Adipocyte (in vitro differentiated cells): ENCODE measurements around the gene CNNM2.

Source experiments
- DNase-seq: peaks from one replicate; pipeline ENCODE4 v3.0.0-alpha.2; 2015; ENCODE audit warnings: low read depth
- H3K27me3 ChIP-seq: replicated peaks from 2 replicates; pipeline ENCODE4 v1.7.0; 2013; ENCODE audit warnings: mild to moderate bottlenecking, low read length, moderate library complexity; ENCODE audit not compliant: control insufficient read depth, insufficient read depth
- H3K36me3 ChIP-seq: 2 replicates; pipeline ENCODE4 v1.7.0; 2013; ENCODE audit warnings: low read length, mild to moderate bottlenecking, moderate library complexity; ENCODE audit not compliant: control insufficient read depth, insufficient read depth, severe bottlenecking
- H3K4me1 ChIP-seq: 2 replicates; pipeline ENCODE4 v1.7.0; 2013; ENCODE audit warnings: mild to moderate bottlenecking, low read length, moderate library complexity; ENCODE audit not compliant: control insufficient read depth, insufficient read depth
- H3K4me3 ChIP-seq: 2 replicates; pipeline ENCODE4 v1.7.0; 2013; ENCODE audit warnings: mild to moderate bottlenecking, low read length, moderate library complexity
- H3K9ac ChIP-seq: 2 replicates; pipeline ENCODE4 v1.7.0; 2013; ENCODE audit warnings: mild to moderate bottlenecking, low read length, moderate library complexity
- H3K9me3 ChIP-seq: 2 replicates; pipeline ENCODE4 v1.7.0; 2013; ENCODE audit warnings: mild to moderate bottlenecking, low read length, moderate library complexity; ENCODE audit not compliant: control insufficient read depth

Gene CNNM2

DNA sequence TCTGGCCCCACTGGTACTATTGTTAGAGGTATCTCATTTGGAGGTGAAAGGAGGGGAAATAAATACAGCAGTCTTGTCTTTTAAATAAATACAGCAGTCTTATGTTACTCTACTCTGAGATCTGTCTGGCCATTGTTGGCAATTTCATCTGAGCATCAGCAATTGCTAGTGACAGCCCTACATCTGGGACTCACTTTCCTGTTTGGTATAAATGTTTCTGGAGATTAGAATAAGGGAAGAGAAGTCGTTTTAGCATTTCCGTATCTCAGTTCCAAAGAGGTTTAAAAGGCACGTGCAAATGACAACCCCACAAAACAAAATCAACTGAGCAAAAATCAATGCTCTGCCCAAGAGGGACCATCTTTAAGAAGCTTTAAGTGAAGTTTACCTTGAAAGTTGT, 18.1 kb upstream of the CNNM2 start:
- no peaks in the 10 kb centered on the region for H3K27me3 ChIP-seq
- no peaks in the 10 kb centered on the region for H3K9me3 ChIP-seq
- DNase-seq = no peak
- H3K9ac ChIP-seq = no peak overlapping the region
- no peak overlapping the region for H3K4me3 ChIP-seq
- no peaks in the 10 kb centered on the region for H3K4me1 ChIP-seq
- no peaks in the 10 kb centered on the region for H3K36me3 ChIP-seq

DNA sequence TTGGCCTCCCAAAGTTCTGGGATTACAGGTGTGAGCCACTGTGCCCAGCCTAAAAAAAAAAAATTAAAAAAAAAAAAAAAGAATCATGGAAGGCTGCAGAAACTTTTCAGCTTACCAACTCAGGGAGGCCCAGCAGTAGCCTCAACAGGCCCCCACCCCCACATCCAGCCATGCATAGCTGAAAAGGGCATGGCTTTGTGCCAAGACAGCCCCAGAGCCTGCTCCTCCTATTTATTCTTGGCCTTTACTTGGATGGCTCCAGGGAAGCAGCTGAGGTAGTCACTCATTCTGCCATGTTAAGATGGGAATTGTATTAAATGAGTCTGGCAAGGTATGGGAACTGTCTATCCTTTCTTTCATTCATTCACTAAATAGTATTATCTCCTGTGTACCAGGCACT, 13.7 kb upstream of the CNNM2 start:
- Histone ChIP-seq H3K4me1 (no peaks in the 10 kb centered on the region), H3K9me3 (no peaks in the 10 kb centered on the region), H3K27me3 (no peaks in the 10 kb centered on the region), H3K36me3 (no peaks in the 10 kb centered on the region), H3K4me3 (no peak overlapping the region), H3K9ac (no peak overlapping the region)
- DNase-seq = no peak

- no peaks in the 10 kb centered on the region for H3K36me3 ChIP-seq
- H3K4me1 ChIP-seq = no peaks in the 10 kb centered on the region
- H3K9ac ChIP-seq = no peak overlapping the region
- no peak overlapping the region for H3K4me3 ChIP-seq
- H3K27me3 ChIP-seq = no peaks in the 10 kb centered on the region
- no peak for DNase-seq
- H3K9me3 ChIP-seq = no peaks in the 10 kb centered on the region
Measured at GRCh38 chr10:102906507-102906906, 11.6 kb upstream of the CNNM2 start.

GRCh38 chr10:102914781-102915180, 3.3 kb upstream of the CNNM2 start:
- Histone ChIP-seq H3K4me3 (no peak overlapping the region), H3K9me3 (no peaks in the 10 kb centered on the region), H3K27me3 (peaks cover 10% of the 10 kb centered on the region), H3K9ac (no peak overlapping the region), H3K4me1 (peaks cover 12% of the 10 kb centered on the region), H3K36me3 (no peaks in the 10 kb centered on the region)
- no peak for DNase-seq

- no peak for DNase-seq
- Histone ChIP-seq H3K36me3 (no peaks in the 10 kb centered on the region), H3K27me3 (peaks cover 10% of the 10 kb centered on the region)
Measured at GRCh38 chr10:102916173-102916572, 1.9 kb upstream of the CNNM2 start.

GRCh38 chr10:102917314-102917961, 656 bp upstream of the CNNM2 start:
- DNase-seq = peak; percentile 89
- Histone ChIP-seq H3K27me3 (peaks cover 3% of the 10 kb centered on the region), H3K9me3 (no peaks in the 10 kb centered on the region), H3K9ac (peak overlapping the region; percentile 52), H3K36me3 (no peaks in the 10 kb centered on the region), H3K4me3 (peak overlapping the region; percentile 92), H3K4me1 (peaks cover 16% of the 10 kb centered on the region)

More at GRCh38 chr10:102916173-102916572, 1.9 kb upstream of the CNNM2 start:
- Histone ChIP-seq H3K9me3 (no peaks in the 10 kb centered on the region), H3K9ac (no peak overlapping the region), H3K4me3 (no peak overlapping the region), H3K4me1 (peaks cover 16% of the 10 kb centered on the region)

GRCh38 chr10:102918817-102919245, 737 bp downstream of the CNNM2 start:
- H3K4me1 ChIP-seq = peaks cover 20% of the 10 kb centered on the region
- peak overlapping the region; percentile 92 for H3K9ac ChIP-seq
- H3K36me3 ChIP-seq = no peaks in the 10 kb centered on the region
- H3K4me3 ChIP-seq = peak overlapping the region; percentile 92
- H3K9me3 ChIP-seq = no peaks in the 10 kb centered on the region
- DNase-seq = peak; percentile 32
- peaks cover under 1% of the 10 kb centered on the region for H3K27me3 ChIP-seq

DNA sequence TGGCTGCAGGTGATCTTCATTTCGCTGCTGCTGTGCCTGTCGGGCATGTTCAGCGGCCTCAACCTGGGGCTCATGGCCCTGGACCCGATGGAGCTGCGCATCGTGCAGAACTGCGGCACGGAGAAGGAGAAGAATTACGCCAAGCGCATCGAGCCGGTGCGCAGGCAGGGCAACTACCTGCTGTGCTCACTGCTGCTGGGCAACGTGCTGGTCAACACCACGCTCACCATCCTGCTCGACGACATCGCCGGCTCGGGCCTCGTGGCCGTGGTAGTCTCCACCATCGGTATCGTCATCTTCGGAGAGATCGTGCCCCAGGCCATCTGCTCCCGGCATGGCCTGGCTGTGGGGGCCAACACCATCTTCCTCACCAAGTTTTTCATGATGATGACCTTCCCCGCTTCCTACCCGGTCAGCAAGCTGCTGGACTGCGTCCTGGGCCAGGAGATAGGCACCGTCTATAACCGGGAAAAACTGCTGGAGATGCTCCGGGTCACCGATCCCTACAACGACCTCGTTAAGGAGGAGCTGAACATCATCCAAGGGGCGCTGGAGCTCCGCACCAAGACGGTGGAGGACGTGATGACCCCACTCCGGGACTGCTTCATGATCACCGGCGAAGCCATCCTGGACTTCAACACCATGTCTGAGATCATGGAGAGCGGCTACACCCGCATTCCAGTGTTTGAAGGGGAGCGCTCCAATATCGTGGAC, 1.3 kb downstream of the CNNM2 start:
- H3K27me3 ChIP-seq = no peaks in the 10 kb centered on the region
- DNase-seq = no peak

DNA sequence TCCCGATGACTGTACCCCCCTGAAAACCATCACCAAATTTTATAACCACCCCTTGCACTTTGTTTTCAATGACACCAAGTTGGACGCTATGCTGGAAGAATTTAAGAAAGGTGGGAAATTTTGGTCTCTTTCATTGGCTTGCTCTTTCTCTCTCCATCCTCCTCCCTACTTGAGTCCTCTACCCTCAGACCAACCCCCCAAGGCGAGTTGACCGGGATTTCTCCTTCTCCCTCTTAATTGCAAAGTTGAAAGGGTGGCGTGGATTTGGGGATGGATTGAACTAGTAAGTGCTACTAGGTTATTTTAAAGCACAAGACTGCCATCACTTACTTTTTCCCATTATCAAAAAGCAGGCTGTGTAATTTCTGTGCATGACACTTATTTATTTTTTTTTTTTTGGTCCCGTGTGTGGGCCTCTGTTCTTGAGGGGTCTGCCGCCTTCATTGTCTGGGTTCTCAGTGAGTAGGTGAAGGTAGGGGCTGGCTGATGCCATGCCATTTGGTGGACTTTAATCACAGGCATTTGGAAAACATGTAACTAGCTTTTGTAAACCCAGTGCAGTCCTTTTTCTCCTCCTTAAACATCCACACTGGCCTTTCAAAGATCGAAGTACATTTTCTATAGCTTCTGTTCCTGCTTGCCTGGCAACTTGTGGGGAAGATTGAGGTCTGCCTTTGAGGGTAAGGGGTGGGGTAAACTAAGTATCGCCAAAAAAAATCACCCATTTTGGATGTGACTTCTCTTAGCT, 2.1 kb downstream of the CNNM2 start:
- Histone ChIP-seq H3K9me3 (no peaks in the 10 kb centered on the region), H3K9ac (no peak overlapping the region), H3K36me3 (no peaks in the 10 kb centered on the region), H3K4me1 (peaks cover 20% of the 10 kb centered on the region), H3K4me3 (peak overlapping the region; percentile 92), H3K27me3 (no peaks in the 10 kb centered on the region)
- DNase-seq = no peak

More for the DNA sequence above, 1.3 kb downstream of the CNNM2 start:
- peak overlapping the region; percentile 92 for H3K9ac ChIP-seq
- H3K4me1 ChIP-seq = peaks cover 20% of the 10 kb centered on the region
- no peaks in the 10 kb centered on the region for H3K36me3 ChIP-seq
- H3K4me3 ChIP-seq = peak overlapping the region; percentile 92
- no peaks in the 10 kb centered on the region for H3K9me3 ChIP-seq

DNA sequence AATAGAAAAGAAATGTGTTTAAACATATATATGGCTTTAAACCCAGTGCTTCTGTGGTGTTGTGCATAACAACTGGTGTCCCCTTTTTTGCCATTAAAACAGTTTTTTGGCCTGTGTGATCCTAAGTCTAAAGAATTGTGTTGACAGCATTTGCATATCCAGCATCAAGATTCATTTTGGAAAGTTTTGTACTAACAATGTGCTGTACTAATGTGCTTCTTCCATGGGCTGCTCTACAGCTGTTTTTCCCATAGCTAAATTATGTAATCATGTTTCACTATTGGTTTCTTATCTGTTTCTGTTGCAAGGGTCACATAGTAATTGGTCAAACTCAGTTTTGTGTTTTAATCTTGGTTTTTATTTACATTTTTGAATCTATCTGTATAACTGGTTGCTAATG, 5.5 kb downstream of the CNNM2 start:
- DNase-seq = no peak
- Histone ChIP-seq H3K4me3 (no peak overlapping the region), H3K9ac (no peak overlapping the region), H3K36me3 (no peaks in the 10 kb centered on the region), H3K4me1 (peaks cover 17% of the 10 kb centered on the region), H3K27me3 (no peaks in the 10 kb centered on the region), H3K9me3 (no peaks in the 10 kb centered on the region)

DNA sequence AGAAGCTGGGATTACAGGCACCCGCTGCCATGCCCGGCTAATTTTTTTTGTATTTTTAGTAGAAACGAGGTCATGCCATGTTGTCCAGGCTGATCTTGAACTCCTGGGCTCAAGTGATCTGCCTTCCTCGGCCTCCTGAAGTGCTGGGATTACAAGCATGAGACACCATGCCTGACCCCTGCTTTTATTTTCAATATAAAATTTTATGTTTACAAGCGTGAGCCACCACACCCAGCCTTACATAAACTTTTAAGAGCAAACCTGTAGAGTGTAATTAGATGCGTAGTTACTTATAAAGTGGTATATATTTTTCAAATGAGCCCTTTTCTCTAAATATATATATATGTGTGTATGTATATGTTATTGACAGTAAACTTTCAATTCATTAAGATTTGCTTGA, 8.7 kb downstream of the CNNM2 start:
- Histone ChIP-seq H3K9ac (no peak overlapping the region), H3K27me3 (no peaks in the 10 kb centered on the region), H3K9me3 (no peaks in the 10 kb centered on the region), H3K4me3 (no peak overlapping the region), H3K4me1 (peaks cover 4% of the 10 kb centered on the region), H3K36me3 (no peaks in the 10 kb centered on the region)
- no peak for DNase-seq
